Erythroblast (primary cell): ENCODE measurements around the gene ASGR2.
"Not testable (repeated sequence)": the region's sequence is repeated elsewhere in the genome, so short reads cannot be mapped to it uniquely, and the experiment has no call there.

Experiments
- GATA1 ChIP-seq: IDR thresholded peaks from 2 replicates; pipeline ENCODE4 v1.6.1; 2011; ENCODE audit warnings: low read depth, mild to moderate bottlenecking, control low read depth, low read length, moderate library complexity
- POLR2A ChIP-seq: IDR thresholded peaks from 2 replicates; pipeline ENCODE4 v1.6.1; 2011; ENCODE audit warnings: mild to moderate bottlenecking, low read length

DNA sequence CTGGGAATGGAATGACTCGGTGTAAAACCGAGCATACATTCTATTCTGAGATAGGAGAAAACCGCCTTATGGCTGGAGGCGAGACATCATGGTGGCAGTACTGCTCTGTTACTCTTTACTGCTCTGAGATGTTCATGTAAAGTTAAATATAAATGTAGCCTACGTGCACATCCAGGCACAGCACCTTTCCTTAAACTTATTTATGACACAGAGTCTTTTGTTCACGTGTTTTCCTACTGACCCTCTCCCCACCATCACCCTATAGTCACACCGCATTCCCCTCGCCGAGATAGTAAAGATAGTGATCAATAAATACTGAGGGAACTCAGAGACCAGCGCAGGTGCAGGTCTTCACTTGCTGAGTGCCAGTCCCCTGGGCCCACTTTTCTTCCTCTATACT, 44.9 kb upstream of the ASGR2 start:
- TF ChIP-seq POLR2A, GATA1: not testable (repeated sequence)
